Endodermal cell (in vitro differentiated cells): Measurements from ENCODE around the gene CCDC24. TPM values are rescaled to one million over a fixed set of nuclear protein-coding genes. Genes with fewer than 3 reads are reported as not detected.
A peak's percentile ranks its signal among the peaks of the same experiment; 100 is the strongest.

Experiments used
- DNase-seq: peaks from one replicate; pipeline ENCODE4 v3.0.0-alpha.2; 2017
- H3K27ac ChIP-seq: 2 replicates; pipeline ENCODE4 v1.5.1; 2013; ENCODE audit warnings: mild to moderate bottlenecking, low read depth, low read length, moderate library complexity
- H3K27me3 ChIP-seq: 2 replicates; pipeline ENCODE4 v1.6.1; 2013; ENCODE audit warnings: mild to moderate bottlenecking, low read length, moderate library complexity; ENCODE audit not compliant: insufficient read depth, control insufficient read depth, poor library complexity, severe bottlenecking
- H3K36me3 ChIP-seq: 2 replicates; pipeline ENCODE4 v1.7.0; 2013; ENCODE audit warnings: mild to moderate bottlenecking, low read length, moderate library complexity; ENCODE audit not compliant: control insufficient read depth, insufficient read depth
- H3K4me1 ChIP-seq: one replicate; pipeline ENCODE4 v1.7.0; 2013; ENCODE audit warnings: low read length; ENCODE audit not compliant: control insufficient read depth, insufficient read depth
- H3K4me3 ChIP-seq: 2 replicates; pipeline ENCODE4 v1.5.1; 2013; ENCODE audit warnings: mild to moderate bottlenecking, low read length, moderate library complexity
- H3K9ac ChIP-seq: 2 replicates; pipeline ENCODE4 v1.6.1; 2013; ENCODE audit warnings: mild to moderate bottlenecking, low read length, moderate library complexity; ENCODE audit not compliant: poor library complexity, severe bottlenecking; ENCODE audit errors: extremely low read depth
- H3K9me3 ChIP-seq: 2 replicates; pipeline ENCODE4 v1.6.1; 2013; ENCODE audit warnings: mild to moderate bottlenecking, low read length, moderate library complexity; ENCODE audit not compliant: control insufficient read depth
- H3K27ac Mint-ChIP-seq: 2 replicates; pipeline ENCODE4 v1.8.0; 2020; ENCODE audit warnings: mixed read lengths
- H3K27me3 Mint-ChIP-seq: 2 replicates; pipeline ENCODE4 v1.8.0; 2021; ENCODE audit warnings: mild to moderate bottlenecking, mixed read lengths; ENCODE audit not compliant: insufficient read depth
- H3K36me3 Mint-ChIP-seq: 2 replicates; pipeline ENCODE4 v1.8.0; 2020; ENCODE audit warnings: low read depth, mixed read lengths
- H3K4me1 Mint-ChIP-seq: 2 replicates; pipeline ENCODE4 v1.8.0; 2020; ENCODE audit warnings: mixed read lengths
- H3K4me3 Mint-ChIP-seq: 2 replicates; pipeline ENCODE4 v1.8.0; 2020; ENCODE audit warnings: mild to moderate bottlenecking, moderate library complexity, mixed read lengths
- H3K9me3 Mint-ChIP-seq: 2 replicates; pipeline ENCODE4 v1.8.0; 2020; ENCODE audit warnings: mild to moderate bottlenecking, mixed read lengths
- WGBS, 2 experiments: methylation state at CpG; one replicate each; pipeline versions ENCODE4 v1.1.5 to v1.1.7; 2013; ENCODE audit warnings: missing lambda C conversion rate in 2 of 2, mixed read lengths in 1 of 2; ENCODE audit not compliant: insufficient coverage in 1 of 2, insufficient read length in 1 of 2; 5-methylcytosine and 5-hydroxymethylcytosine counted together
- total RNA-seq, 2 donors: library from RNA; stranded (reverse); fragmentation: NEBNext Ultra II Directional in 1 of 2; extraction: Animal tissue kit (Norgen Biotek cat#: 25700) in 1 of 2; gene quantifications; 2 replicates in 1 of 2; 3 replicates in 1 of 2; pipeline ENCODE4 v1.2.1, GENCODE V29; 2021
- TF ChIP-seq, protein P1 (sequence below): fragments of 200-600 bp; sonication (generic); conservative IDR thresholded peaks from 2 replicates; pipeline ENCODE4 v1.5.0; 2021; ENCODE audit warnings: antibody characterized with exemption, mild to moderate bottlenecking

CCDC24 gene
- total RNA-seq, 2 donors from 2014 or later: 26.6 to 31.1 TPM

DNA sequence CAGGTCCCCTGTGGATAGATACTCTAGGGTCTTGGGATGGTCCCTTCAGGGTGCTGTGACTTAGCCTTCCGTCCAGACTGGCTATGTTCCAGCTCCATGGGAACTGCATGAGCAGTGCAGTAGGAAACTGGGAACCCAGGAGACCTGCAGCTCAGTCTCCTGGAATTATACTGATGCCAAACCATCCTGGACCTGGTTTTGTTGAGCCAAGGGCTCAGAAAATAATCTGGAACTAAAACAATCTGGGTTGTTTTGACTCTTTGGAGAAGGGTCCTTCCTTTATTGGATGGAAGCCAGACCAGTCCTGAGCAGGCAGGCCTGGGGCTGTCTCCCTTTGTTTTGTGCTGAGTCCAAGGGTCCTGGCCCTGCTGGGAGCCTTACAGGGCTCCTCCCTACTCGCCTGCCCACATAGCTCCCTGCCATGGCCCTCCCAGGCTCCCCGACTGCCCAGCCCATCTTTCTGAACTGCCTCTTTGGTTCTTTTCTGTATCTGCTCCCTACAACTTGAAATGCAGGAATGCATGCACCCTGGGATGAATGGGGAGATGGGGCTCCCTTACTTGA, 43.4 kb upstream of the CCDC24 start:
- H3K4me1 Mint-ChIP-seq: peaks cover 10% of the 10 kb centered on the region
- peaks cover 3% of the 10 kb centered on the region for H3K36me3 Mint-ChIP-seq
- no peaks in the 10 kb centered on the region for H3K9me3 Mint-ChIP-seq
- H3K9ac ChIP-seq: no peak overlapping the region
- no peaks in the 10 kb centered on the region for H3K27me3 ChIP-seq
- no peaks in the 10 kb centered on the region for H3K9me3 ChIP-seq
- no peak overlapping the region for H3K27ac ChIP-seq
- WGBS, 2 experiments: 70 to 89% methylated on average over 3 of the region's 3 CpGs
- peaks cover 10% of the 10 kb centered on the region for H3K4me1 ChIP-seq
- DNase-seq: no peak
- H3K27ac Mint-ChIP-seq: no peak overlapping the region
- TF ChIP-seq, protein P1, sequence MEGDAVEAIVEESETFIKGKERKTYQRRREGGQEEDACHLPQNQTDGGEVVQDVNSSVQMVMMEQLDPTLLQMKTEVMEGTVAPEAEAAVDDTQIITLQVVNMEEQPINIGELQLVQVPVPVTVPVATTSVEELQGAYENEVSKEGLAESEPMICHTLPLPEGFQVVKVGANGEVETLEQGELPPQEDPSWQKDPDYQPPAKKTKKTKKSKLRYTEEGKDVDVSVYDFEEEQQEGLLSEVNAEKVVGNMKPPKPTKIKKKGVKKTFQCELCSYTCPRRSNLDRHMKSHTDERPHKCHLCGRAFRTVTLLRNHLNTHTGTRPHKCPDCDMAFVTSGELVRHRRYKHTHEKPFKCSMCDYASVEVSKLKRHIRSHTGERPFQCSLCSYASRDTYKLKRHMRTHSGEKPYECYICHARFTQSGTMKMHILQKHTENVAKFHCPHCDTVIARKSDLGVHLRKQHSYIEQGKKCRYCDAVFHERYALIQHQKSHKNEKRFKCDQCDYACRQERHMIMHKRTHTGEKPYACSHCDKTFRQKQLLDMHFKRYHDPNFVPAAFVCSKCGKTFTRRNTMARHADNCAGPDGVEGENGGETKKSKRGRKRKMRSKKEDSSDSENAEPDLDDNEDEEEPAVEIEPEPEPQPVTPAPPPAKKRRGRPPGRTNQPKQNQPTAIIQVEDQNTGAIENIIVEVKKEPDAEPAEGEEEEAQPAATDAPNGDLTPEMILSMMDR: no peak
- H3K27me3 Mint-ChIP-seq: peaks cover 2% of the 10 kb centered on the region
- H3K4me3 Mint-ChIP-seq: peak overlapping the region; percentile 83
- H3K4me3 ChIP-seq: peak overlapping the region; percentile 95
- peaks cover 12% of the 10 kb centered on the region for H3K36me3 ChIP-seq

DNA sequence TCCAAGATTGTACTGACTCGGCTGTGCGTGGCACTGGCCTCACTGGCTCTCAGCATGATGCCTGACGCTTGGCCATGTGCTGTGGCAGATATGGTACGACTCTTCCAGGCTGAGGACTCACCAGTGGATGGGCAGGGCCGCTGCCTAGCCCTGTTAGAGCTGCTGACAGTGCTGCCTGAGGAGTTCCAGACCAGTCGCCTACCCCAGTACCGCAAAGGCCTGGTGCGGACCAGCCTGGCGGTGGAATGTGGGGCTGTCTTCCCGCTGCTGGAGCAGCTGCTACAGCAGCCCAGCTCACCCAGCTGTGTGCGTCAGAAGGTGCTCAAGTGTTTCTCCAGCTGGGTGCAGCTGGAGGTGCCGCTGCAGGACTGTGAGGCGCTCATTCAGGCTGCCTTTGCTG, 41.7 kb upstream of the CCDC24 start:
- no peak overlapping the region for H3K4me3 Mint-ChIP-seq
- H3K9me3 Mint-ChIP-seq: no peaks in the 10 kb centered on the region
- TF ChIP-seq, protein P1: no peak
- Histone ChIP-seq H3K4me3 (no peak overlapping the region), H3K27me3 (no peaks in the 10 kb centered on the region), H3K4me1 (peaks cover 10% of the 10 kb centered on the region), H3K9ac (no peak overlapping the region), H3K36me3 (peaks cover 12% of the 10 kb centered on the region), H3K9me3 (no peaks in the 10 kb centered on the region), H3K27ac (no peak overlapping the region)
- 83 to 86% methylated on average over 7 to 13 of the region's 13 CpGs for WGBS, 2 experiments
- no peak for DNase-seq
- H3K4me1 Mint-ChIP-seq: peaks cover 13% of the 10 kb centered on the region
- H3K27ac Mint-ChIP-seq: no peak overlapping the region
- peaks cover 3% of the 10 kb centered on the region for H3K36me3 Mint-ChIP-seq
- H3K27me3 Mint-ChIP-seq: no peaks in the 10 kb centered on the region

DNA sequence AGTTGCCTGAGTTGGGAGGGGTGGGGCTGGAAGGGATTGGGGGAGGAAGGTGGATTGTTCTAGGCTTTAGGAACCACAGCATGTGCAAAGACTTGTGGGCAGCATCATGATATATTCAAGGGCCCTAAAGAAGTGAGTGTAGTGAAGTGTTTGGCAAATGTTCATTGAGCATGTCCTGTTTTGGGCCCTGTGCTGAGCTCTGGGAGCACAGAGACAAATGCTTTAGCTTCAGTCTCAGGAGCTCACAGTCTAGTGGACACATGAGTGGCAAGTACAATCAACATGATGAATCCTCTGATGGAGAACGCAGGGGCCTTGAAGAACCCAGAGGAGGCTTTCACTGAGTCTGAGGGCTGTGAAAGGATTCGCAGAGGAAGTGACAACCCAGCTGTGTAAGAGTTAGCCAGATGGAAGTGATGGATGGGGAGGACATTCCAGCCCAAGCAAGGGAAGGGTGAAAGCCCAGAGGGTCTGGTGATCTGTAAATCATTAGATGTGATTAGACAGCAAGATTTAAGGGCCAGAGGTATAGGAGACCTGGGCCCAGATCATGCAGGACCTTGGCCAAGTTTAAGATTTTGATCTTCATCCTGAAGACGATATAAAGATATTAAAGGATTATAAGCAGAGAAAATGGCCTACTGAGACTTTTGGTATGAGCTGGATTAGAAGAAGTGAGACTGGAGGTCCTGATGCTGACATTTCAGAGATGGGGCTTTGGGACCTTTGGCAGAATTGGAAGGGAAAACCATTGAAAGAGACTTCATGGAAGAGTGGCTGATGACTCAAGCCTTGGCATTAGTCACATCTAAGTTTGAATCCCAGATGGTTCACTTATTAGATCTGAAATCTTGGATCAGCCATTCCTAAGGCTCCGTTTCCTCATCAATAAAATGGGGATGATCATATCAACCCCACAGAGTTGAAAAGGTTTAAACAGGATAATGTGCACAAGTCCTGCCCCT, 40.1 kb upstream of the CCDC24 start:
- Histone ChIP-seq H3K4me1 (peaks cover 7% of the 10 kb centered on the region), H3K9me3 (no peaks in the 10 kb centered on the region), H3K27ac (no peak overlapping the region), H3K36me3 (peaks cover 13% of the 10 kb centered on the region), H3K9ac (no peak overlapping the region), H3K27me3 (no peaks in the 10 kb centered on the region), H3K4me3 (no peak overlapping the region)
- no peak overlapping the region for H3K4me3 Mint-ChIP-seq
- TF ChIP-seq, protein P1: no peak
- WGBS, 2 experiments: 92 to 94% methylated on average over 2 to 4 of the region's 4 CpGs
- H3K27me3 Mint-ChIP-seq: no peaks in the 10 kb centered on the region
- peaks cover 3% of the 10 kb centered on the region for H3K36me3 Mint-ChIP-seq
- no peak overlapping the region for H3K27ac Mint-ChIP-seq
- no peaks in the 10 kb centered on the region for H3K9me3 Mint-ChIP-seq
- DNase-seq: no peak
- H3K4me1 Mint-ChIP-seq: peaks cover 14% of the 10 kb centered on the region
